GM21381 (cell line): ENCODE measurements around the gene SMAD1.

ENCODE experiments used
- ATAC-seq: cut with Tn5 transposase; IDR thresholded peaks from one replicate; pipeline ENCODE4 v1.9.1; 2021; ENCODE audit warnings: mild to moderate bottlenecking, moderate library complexity; ENCODE audit not compliant: unreplicated experiment

SMAD1 gene

DNA sequence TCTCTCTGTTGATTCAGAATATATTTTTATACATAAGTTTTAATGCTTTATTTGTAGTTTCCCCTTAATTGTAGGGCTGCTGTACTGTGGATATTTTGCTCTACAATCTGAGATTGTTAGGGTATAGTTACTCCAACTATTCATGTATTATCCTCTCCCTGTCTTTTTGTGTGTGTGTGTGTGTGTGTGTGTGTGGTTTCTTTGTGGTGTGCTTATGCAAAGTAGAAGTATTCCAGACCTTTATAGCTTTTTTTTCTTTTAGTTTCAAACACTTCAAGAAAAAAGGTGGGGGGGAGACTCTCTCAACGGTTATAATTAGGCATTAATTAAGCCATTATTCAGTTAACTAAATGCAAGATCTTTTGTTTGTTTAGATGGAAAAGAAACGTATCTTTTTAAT lies 6.7 kb downstream of the SMAD1 start:
- ATAC-seq = no peak

- no peak for ATAC-seq
Measured at GRCh38 chr4:145489556-145489955, 7.9 kb downstream of the SMAD1 start.

DNA sequence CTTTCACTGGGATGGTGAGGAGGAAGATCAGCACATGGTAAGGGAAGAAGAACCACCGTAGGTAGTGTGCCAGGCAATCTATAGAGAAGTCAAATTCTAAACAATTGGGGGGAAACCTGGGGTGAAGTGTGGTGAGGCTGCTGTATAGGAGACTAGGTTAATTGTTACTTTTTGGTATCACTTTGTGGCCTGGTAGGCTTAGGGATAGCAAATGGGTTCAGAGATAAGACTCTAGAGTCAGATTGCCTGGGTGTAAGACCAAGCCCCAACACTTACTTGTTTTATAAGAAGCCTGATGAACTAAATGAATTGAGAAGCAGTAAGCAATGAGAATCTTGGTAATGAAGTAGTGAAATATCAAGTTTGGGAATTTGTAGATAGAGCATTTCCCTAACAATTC lies 8.7 kb downstream of the SMAD1 start:
- no peak for ATAC-seq

GRCh38 chr4:145490796-145491195 lies 9.1 kb downstream of the SMAD1 start:
- ATAC-seq = no peak

GRCh38 chr4:145492376-145492775 lies 10.7 kb downstream of the SMAD1 start:
- no peak for ATAC-seq

GRCh38 chr4:145493166-145493565 lies 11.5 kb downstream of the SMAD1 start:
- no peak for ATAC-seq

DNA sequence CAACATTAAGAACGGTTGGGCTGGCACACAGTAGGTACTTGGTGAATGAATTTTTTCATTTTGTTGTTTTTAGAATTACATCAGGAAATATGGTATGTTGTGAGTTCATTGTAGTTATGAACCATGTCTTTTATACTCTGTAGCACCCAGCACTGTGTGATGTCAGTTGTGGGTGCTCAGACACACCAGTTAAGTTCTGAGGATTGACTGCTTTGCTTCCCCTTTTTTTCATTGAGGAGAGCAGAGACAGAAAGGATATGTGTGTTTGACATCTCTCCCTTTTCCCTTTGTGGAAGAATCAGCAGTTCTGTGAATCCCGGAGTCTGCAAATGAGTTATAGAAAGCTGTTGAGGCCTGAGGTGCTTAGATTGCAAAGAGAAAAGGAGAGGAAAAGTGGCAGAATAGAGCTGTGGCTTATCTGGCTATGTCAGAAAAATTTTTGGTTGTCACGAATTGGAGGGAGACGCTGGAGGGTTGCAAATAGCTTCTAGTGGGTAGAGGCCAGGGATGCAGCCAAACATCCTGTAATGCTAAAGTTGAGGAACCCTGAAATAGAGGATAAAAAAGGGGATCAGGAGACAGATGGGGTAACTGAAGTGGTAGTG lies 13.1 kb downstream of the SMAD1 start:
- ATAC-seq = no peak

DNA sequence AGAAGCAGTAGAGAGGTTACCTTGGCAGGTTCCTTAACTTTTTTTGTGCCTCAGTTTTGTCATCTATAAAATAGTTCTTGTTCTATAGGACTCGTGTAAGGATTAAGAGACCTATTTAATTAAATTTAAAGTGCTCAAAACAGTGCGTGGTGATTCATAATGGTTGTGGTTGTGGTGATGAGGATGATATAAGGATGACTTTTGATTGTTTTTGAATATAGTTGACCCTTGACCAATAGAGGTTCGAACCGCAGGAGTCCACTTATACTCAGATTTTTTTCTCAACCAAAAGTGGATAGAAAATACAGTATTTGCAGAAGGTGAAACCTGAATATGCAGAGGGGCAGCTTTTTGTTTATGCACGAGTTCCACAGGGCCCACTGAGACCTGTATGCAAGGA lies 14.6 kb downstream of the SMAD1 start:
- ATAC-seq = no peak

- ATAC-seq = no peak
Measured at GRCh38 chr4:145497199-145498149, 15.8 kb downstream of the SMAD1 start.

GRCh38 chr4:145498430-145498829 lies 16.8 kb downstream of the SMAD1 start:
- ATAC-seq = peak; percentile 78

DNA sequence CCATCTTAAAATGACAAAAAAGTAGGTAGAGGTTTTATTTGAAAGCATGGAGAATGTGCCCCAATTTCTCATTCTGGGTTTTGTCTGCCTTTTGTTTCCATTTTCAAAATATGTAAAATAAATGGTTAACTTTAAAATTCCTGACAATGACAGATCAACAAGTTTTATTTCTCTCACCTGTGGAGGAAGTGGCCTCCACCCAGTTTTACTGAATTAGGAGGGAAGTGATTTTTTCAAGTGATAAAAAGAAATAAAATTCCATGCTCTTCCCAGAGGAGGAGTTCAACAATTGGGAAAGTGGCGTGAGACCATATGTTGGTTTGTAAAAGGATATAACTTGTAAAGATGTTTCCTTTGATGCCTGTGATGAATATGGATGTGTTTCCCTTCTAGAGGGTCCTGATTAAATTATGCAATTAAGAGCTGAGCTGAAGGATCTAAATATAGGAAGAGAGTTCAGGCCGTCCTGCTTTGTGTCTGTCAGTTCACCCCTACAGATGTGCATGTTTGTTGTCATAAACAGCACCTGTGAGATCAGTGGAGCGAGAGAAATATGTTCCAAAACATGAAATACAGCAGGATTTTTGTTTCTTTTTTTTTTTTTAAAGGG lies 19.5 kb downstream of the SMAD1 start:
- ATAC-seq = no peak

DNA sequence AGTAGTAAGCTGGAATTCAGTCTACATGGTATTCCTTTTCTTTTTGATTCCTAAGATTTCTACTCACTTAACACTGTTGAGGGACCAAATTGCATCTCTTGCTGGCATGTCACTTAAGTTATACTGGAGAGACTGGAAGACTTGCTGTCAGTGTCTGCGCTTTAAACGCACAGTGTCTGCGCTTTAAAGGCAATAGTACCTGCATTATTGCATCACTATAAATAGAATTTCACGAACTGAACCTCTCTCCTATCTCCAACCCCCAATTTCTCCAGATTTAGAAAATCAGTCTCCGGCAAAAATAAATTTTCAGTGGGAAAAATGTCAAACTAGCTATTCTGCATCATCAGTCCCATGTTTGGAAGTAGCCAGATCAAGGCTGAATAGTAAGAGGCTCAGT lies 21.2 kb downstream of the SMAD1 start:
- no peak for ATAC-seq

DNA sequence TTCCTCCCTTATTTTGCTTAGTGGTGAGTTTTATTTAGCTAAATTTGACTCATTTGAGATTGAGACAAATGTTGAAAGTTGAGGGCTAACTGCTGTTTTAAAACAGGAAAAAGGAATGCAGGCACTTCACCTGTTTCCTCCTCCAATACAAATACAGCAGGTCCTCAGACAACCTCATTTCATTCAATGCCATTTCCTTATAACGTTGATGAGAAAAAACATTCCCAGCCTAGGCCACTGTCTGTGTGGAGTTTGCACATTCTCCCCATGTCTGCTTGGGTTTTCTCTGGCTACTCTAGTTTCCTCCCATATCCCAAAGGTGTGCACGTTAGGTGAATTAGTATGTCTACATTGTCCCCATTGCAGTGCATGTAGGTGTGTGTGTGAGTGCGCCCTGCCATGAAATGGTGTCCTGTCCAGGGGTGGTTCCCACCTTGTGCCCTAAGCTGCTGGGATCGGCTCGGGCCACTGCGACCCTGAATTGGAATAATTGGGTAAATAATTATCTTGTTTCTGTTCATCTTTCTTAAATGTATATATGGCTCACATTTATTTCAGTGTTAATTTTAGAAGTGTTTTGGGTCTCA lies 21.9 kb downstream of the SMAD1 start:
- no peak for ATAC-seq

- no peak for ATAC-seq
Measured at GRCh38 chr4:145505995-145506394, 24.3 kb downstream of the SMAD1 start.

GRCh38 chr4:145507636-145508035 lies 26.0 kb downstream of the SMAD1 start:
- ATAC-seq = no peak

GRCh38 chr4:145511913-145512522 lies 30.4 kb downstream of the SMAD1 start:
- ATAC-seq = no peak

DNA sequence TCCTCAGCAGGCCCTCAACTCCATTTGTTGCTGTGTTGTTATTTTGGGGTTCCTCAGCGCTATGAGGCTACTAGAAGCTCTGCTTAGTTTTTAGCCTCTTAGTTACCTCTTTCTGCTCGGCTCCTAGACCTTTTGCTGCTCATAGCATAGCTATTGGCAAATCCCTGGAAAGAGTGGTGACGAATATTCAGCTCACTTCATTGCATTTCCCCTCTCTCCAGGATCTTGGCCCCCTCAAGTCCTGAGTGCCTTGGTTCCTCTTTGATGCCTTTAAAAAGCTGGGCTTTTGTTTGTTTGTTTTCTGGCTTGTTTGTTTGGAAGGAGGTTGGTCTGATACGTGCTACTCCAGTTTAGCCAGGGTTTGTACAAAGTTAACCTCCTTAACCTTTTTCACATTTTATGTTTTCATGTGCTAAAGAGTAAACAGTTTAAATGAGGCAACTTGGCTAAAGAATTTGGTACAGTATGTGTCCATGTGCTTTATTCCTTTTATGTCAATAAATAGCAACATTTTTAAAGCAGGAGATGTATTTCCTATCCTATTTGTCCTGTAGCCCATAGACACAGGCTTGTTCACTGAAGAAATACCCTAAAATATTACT lies 31.5 kb downstream of the SMAD1 start:
- ATAC-seq = no peak

DNA sequence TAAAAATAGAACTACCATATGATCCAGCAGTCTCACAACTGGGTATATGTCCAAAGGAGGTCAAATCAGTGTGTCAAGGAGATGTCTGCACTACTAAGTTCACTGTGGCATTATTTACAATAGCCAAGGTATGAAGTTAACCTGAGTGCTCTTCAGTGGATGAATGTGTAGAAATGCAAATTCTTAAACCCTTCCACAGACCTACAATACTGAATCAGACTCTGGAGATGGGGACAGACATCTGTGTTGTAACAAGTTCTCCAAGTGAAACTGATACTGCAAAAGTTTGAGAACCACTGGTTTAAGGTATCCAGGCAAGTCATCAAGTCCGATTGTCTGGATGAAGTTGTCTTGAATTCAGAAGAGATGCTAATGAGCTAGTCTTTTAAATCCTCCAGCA lies 38.5 kb downstream of the SMAD1 start:
- ATAC-seq = no peak

DNA sequence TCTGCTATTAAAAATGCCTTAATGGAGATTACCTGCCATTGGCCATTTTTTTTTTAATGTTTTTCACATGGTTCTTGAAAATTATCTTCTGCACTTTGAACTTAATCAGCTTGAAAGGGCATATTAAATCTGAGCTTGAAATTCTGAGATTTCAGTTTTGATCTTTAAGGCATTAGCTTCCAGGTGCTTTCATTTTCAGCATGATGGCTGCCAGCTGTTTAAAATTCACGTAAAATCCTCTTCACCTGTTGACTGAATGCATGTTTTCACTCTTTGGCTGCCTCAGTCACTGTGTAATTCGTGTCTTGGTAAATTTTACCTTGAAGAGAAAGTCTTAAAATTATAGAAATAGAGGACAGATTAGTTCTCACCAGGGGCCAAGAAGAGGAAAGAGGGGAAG lies 39.6 kb downstream of the SMAD1 start:
- ATAC-seq = no peak

- ATAC-seq = no peak
Measured at GRCh38 chr4:145523117-145523516, 41.5 kb downstream of the SMAD1 start.

GRCh38 chr4:145524552-145524951 lies 42.9 kb downstream of the SMAD1 start:
- no peak for ATAC-seq
